ENCODE measurements around the gene LDLRAD1.

DNA sequence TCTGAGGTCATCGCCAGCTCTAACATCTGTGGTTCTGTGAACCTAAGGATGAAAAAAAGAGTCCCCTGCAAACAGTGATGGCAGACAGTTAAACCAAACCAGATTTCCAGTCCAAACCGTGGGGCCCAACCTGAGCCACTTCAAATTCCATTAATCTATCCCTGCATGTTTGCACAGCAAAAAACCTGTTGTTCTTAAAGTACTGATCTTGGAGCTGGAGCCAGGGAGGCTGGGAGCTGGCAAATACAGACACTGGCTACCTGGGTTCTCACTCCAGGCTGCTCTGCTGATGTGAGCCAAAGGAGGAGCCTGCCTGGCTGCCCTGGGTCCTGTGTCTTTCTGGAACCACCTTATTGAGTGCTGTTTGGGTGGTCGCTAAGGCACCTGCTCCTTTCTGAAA lies 16.4 kb downstream of the LDLRAD1 start:
- TF ChIP-seq CTCF (conservative IDR thresholded peaks at IDR 0.05; ENCODE audit: low read depth in 2 of 2) (no peak), POLR2AphosphoS5 (IDR thresholded peaks at IDR 0.05; ENCODE audit: low read depth) (no peak), EZH2 (IDR thresholded peaks at IDR 0.05; ENCODE audit: low read depth, unreplicated experiment) (no peak), CREB1 (CRISPR knock-in tag; IDR thresholded peaks at IDR 0.05; ENCODE audit: low read depth) (no peak), REST (IDR thresholded peaks at IDR 0.05; ENCODE audit: unreplicated experiment) (no peak), EZH2phosphoT487 (IDR thresholded peaks at IDR 0.05; ENCODE audit: unreplicated experiment) (no peak)
